Astrocyte (in vitro differentiated cells and primary cell): Measurements from ENCODE around the gene VSNL1. TPM values are rescaled to one million over a fixed set of nuclear protein-coding genes. Genes with fewer than 3 reads are reported as not detected.

Experiments
- DNase-seq: peaks from one replicate; pipeline ENCODE4 v3.0.0-alpha.2; 2010; ENCODE audit warnings: low read depth
- FAIRE-seq: peaks from 2 replicates; lab custom pipeline; 2011; peaks lifted over from hg19 to GRCh38; lab: Jason Lieb, UNC
- H2AFZ ChIP-seq: 2 replicates; pipeline ENCODE4 v1.6.0; 2012; ENCODE audit warnings: low read depth, low read length, inconsistent platforms
- H3K27ac ChIP-seq: 2 replicates; pipeline ENCODE4 v1.5.1; 2011; ENCODE audit warnings: low read depth, low read length, inconsistent platforms
- H3K27me3 ChIP-seq: 2 replicates; pipeline ENCODE4 v1.6.0; 2011; ENCODE audit warnings: low read length, inconsistent platforms; ENCODE audit not compliant: insufficient read depth
- H3K36me3 ChIP-seq: 2 replicates; pipeline ENCODE4 v1.5.1; 2011; ENCODE audit warnings: low read length, inconsistent platforms; ENCODE audit not compliant: insufficient read depth
- H3K4me1 ChIP-seq: 2 replicates; pipeline ENCODE4 v1.5.1; 2011; ENCODE audit warnings: low read length, inconsistent platforms; ENCODE audit not compliant: insufficient read depth
- H3K4me2 ChIP-seq: 2 replicates; pipeline ENCODE4 v1.6.0; 2012; ENCODE audit warnings: low read length, inconsistent platforms
- H3K4me3 ChIP-seq: 2 replicates; pipeline ENCODE4 v1.5.1; 2011; ENCODE audit warnings: low read depth, mild to moderate bottlenecking, low read length, inconsistent platforms; ENCODE audit not compliant: insufficient read depth
- H3K79me2 ChIP-seq: 2 replicates; pipeline ENCODE4 v1.6.0; 2012; ENCODE audit warnings: mild to moderate bottlenecking, low read length, inconsistent platforms; ENCODE audit not compliant: insufficient read depth
- H3K9ac ChIP-seq: 2 replicates; pipeline ENCODE4 v1.6.0; 2012; ENCODE audit warnings: mild to moderate bottlenecking, low read length, inconsistent platforms
- H3K9me3 ChIP-seq: 2 replicates; pipeline ENCODE4 v1.5.1; 2012; ENCODE audit warnings: low read depth, mild to moderate bottlenecking, low read length, inconsistent platforms; ENCODE audit not compliant: insufficient read depth
- H4K20me1 ChIP-seq: 2 replicates; pipeline ENCODE4 v1.6.0; 2012; ENCODE audit warnings: low read length, inconsistent platforms; ENCODE audit not compliant: insufficient read depth
- H3K27ac Mint-ChIP-seq: one replicate; pipeline ENCODE4 v1.8.0; 2021; ENCODE audit warnings: mild to moderate bottlenecking, mixed read lengths; ENCODE audit not compliant: unreplicated experiment
- H3K27me3 Mint-ChIP-seq: one replicate; pipeline ENCODE4 v1.8.0; 2021; ENCODE audit warnings: low read depth, mixed read lengths; ENCODE audit not compliant: unreplicated experiment
- H3K36me3 Mint-ChIP-seq: one replicate; pipeline ENCODE4 v1.8.0; 2021; ENCODE audit warnings: low read depth, mixed read lengths; ENCODE audit not compliant: unreplicated experiment
- H3K4me1 Mint-ChIP-seq: one replicate; pipeline ENCODE4 v1.8.0; 2021; ENCODE audit warnings: low read depth, mixed read lengths; ENCODE audit not compliant: unreplicated experiment
- H3K4me3 Mint-ChIP-seq: one replicate; pipeline ENCODE4 v1.8.0; 2021; ENCODE audit warnings: mild to moderate bottlenecking, moderate library complexity, mixed read lengths; ENCODE audit not compliant: unreplicated experiment
- H3K9me3 Mint-ChIP-seq: one replicate; pipeline ENCODE4 v1.8.0; 2021; ENCODE audit warnings: mild to moderate bottlenecking, mixed read lengths; ENCODE audit not compliant: unreplicated experiment
- EZH2 ChIP-seq: IDR thresholded peaks from 2 replicates; pipeline ENCODE4 v1.6.1; 2012; ENCODE audit warnings: mild to moderate bottlenecking, low read length, inconsistent platforms; ENCODE audit not compliant: insufficient read depth
- total RNA-seq: library from RNA; stranded (reverse); gene quantifications from 2 replicates; pipeline ENCODE4 v1.2.1, GENCODE V29; 2021
- TF ChIP-seq, protein P1 (sequence below): IDR thresholded peaks from 2 replicates; pipeline ENCODE4 v1.5.1; 2011; ENCODE audit warnings: low read depth, mild to moderate bottlenecking, inconsistent platforms, low read length, moderate library complexity; ENCODE audit not compliant: insufficient read depth

Gene VSNL1
- total RNA-seq, 1 donor from 2014 or later: 0.61 TPM

DNA sequence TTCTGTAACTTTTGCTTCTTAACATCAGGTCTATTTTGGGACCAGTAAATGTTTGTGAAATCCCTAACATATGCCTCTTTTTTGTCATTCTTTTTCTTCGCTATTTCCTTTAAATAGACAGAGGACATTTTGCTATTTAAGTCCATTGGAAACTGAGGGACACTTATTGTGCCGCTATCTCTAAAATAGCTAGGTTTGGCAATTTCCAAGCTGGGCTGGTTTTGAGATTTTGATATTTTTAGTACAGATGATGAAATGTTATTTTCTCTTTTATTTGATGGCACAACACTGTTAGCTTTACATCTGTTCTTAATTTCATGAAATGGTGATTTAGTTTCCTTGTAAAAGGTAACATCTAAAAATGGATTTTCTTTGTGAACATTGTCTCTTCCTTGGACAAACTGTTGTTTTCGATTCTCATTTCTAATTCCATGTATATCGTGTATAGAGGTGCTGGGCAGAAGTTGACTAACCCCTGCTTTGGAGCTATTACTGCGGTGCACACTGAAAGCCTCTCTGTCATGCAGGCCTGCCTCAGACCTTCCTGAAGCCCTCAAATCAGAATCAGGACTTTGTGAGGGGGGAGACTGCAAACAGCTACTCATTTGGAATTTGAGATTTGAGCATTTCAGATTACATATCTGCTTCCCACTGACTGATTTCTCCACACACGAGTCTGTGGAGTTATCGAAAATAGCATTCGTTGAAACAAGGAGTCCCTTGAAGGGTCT, 22.9 kb upstream of the VSNL1 start:
- Histone ChIP-seq H3K36me3 (no peaks in the 10 kb centered on the region), H3K4me3 (peak overlapping the region; percentile 62), H2AFZ (peak overlapping the region; percentile 92), H3K9ac (peak overlapping the region; percentile 84), H3K4me1 (peaks cover 4% of the 10 kb centered on the region), H4K20me1 (no peaks in the 10 kb centered on the region), H3K79me2 (no peaks in the 10 kb centered on the region), H3K27me3 (no peaks in the 10 kb centered on the region), H3K4me2 (peak overlapping the region; percentile 89), H3K9me3 (no peaks in the 10 kb centered on the region), H3K27ac (peak overlapping the region; percentile 69)
- Mint-ChIP-seq H3K4me3 (peak overlapping the region; percentile 82), H3K36me3 (no peaks in the 10 kb centered on the region), H3K9me3 (no peaks in the 10 kb centered on the region), H3K4me1 (peaks cover 2% of the 10 kb centered on the region), H3K27me3 (no peaks in the 10 kb centered on the region), H3K27ac (no peak overlapping the region)
- DNase-seq (no peak), FAIRE-seq (no peak)
- no peak for TF ChIP-seq EZH2
- TF ChIP-seq, protein P1, sequence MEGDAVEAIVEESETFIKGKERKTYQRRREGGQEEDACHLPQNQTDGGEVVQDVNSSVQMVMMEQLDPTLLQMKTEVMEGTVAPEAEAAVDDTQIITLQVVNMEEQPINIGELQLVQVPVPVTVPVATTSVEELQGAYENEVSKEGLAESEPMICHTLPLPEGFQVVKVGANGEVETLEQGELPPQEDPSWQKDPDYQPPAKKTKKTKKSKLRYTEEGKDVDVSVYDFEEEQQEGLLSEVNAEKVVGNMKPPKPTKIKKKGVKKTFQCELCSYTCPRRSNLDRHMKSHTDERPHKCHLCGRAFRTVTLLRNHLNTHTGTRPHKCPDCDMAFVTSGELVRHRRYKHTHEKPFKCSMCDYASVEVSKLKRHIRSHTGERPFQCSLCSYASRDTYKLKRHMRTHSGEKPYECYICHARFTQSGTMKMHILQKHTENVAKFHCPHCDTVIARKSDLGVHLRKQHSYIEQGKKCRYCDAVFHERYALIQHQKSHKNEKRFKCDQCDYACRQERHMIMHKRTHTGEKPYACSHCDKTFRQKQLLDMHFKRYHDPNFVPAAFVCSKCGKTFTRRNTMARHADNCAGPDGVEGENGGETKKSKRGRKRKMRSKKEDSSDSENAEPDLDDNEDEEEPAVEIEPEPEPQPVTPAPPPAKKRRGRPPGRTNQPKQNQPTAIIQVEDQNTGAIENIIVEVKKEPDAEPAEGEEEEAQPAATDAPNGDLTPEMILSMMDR: no peak

DNA sequence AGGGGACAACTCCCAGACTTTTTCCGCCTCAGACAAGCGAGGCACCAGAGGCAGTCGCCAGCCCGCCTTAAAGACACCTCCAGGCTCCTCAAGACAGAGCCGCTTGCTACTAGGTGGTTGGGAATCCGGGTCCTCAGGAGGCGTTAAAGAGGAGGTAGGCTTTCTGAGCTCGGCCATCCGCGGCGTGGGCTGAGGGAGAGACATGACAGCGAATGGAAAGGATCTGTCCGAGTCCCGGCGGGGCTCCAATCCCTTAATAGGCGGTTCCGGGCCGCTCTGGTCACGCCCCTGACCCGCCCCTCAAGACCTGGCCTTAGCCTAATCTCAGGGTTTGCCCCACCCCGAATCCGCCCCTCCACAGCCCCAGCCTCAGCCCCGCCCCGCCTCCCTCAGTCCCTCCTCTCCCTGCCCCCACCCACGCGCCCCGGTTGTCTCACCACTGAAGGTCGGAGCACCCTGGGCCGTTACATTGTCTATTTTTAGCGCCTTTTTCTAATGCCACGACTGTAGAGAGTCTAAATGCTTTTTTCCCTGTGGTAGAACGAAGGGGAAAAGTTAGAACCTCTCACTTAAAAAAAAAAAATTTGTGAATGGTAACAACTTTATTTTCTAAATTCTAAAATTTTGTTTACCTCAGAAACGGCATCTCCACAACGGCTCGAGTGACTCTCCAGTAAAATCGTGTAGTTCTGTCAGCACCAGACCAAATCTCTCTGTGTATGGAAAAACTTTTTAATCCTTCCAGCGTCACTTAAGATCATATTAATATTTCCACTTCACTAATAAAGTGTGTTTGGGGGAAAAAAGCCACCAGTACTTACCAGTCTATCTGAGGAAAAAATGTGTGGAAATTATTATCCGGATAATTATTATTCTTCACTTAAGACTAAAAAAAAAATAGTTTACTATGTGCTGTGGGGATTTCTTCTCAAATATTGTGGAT, 22.0 kb upstream of the VSNL1 start, which contains the start of gene RAD51AP2:
RAD51AP2 (minus strand) TSS at position 229 of the 943 bp plus-strand sequence; CDS start at position 204, 25 bp downstream.
- Mint-ChIP-seq H3K27ac (peak within 1 kb of the TSS; percentile 8), H3K4me3 (peak within 1 kb of the TSS; percentile 82), H3K4me1 (peaks cover 2% of the 10 kb centered on the region), H3K36me3 (no peaks in the 10 kb centered on the region), H3K9me3 (no peaks in the 10 kb centered on the region), H3K27me3 (no peaks in the 10 kb centered on the region)
- no peak for FAIRE-seq
- no peaks in the 10 kb centered on the region for H3K9me3 ChIP-seq
- peak within 1 kb of the TSS; percentile 84 for H3K9ac ChIP-seq
- H3K27ac ChIP-seq: peak within 1 kb of the TSS; percentile 69
- TF ChIP-seq EZH2: no peak
- TF ChIP-seq, protein P1: no peak
- H3K4me3 ChIP-seq: peak within 1 kb of the TSS; percentile 62
- peaks cover 4% of the 10 kb centered on the region for H3K4me1 ChIP-seq
- peak within 1 kb of the TSS; percentile 89 for H3K4me2 ChIP-seq
- H3K79me2 ChIP-seq: no peaks in the 10 kb centered on the region
- H3K36me3 ChIP-seq: no peaks in the 10 kb centered on the region
- DNase-seq: peak; percentile 89
- H2AFZ ChIP-seq: peak within 1 kb of the TSS; percentile 92
- no peaks in the 10 kb centered on the region for H3K27me3 ChIP-seq
- H4K20me1 ChIP-seq: no peaks in the 10 kb centered on the region
